Measurements from ENCODE around the gene GREB1. TPM values are rescaled to one million over a fixed set of nuclear protein-coding genes. Genes with fewer than 3 reads are reported as not detected.

GREB1 gene
- total RNA-seq, 4 donors from 2014 or later = 3.4 to 8.4 (median 4.7) TPM

DNA sequence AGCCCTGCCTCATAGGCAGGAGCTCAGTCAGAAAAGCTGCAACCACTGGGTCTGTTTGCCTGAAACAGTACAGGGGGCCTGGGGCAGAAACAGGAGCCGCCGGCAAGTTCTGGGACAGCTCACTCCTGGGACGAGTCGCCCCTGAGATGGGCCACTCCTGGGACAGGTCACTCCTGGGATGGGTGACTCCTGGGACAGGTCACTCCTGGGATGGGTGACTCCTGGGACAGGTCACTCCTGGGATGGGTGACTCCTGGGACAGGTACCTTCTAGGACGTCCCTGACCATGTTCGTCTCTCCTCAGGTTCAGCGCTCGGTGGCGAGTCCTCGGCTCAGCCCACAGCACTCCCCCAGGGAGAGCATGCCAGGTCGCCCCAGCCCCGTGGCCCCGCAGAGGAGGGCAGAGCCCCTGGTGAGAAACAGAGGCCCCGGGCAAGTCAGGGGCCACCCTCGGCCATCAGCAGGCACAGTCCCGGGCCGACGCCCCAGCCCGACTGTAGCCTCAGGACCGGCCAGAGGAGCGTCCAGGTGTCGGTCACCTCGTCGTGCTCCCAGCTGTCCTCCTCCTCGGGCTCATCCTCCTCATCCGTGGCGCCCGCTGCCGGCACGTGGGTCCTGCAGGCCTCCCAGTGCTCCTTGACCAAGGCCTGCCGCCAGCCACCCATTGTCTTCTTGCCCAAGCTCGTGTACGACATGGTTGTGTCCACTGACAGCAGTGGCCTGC is 84.3 kb downstream of the GREB1 start:
- no peak for TF ChIP-seq CTCF (IDR thresholded peaks at IDR 0.05; ENCODE audit: low read depth)

DNA sequence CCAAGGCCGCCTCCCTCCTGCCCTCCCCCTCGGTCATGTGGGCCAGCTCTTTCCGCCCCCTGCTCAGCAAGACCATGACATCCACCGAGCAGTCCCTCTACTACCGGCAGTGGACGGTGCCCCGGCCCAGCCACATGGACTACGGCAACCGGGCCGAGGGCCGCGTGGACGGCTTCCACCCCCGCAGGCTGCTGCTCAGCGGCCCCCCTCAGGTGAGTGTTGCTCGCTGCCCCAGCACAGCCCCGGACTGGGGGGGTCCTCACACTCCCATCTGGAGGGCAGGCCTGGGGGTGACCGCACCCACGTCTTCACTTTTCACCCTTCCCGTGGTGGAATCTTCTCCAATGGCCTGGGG is 84.8 kb downstream of the GREB1 start:
- TF ChIP-seq CTCF (IDR thresholded peaks at IDR 0.05; ENCODE audit: low read depth) = no peak

DNA sequence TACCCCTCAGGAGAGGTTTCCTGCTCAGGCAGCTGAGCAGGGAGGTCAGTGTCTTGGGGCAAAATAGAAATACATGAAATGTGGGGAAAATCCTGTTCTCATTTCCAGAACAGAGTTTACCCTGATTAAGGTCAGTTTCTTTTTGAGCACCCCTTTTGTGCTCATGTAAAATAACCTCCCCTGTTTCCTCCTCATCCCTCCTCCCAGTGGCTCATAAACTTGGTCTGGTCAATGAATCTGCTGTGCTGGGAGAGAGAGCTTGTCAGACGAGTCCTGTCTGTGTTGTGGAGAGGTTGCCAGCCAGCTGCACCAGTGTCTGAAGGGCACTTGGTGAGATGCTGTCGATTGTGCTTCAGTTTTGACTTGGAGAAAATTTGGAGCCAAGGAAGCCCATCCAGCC is 87.6 kb downstream of the GREB1 start:
- TF ChIP-seq CTCF (IDR thresholded peaks at IDR 0.05; ENCODE audit: low read depth) = no peak

- no peak for TF ChIP-seq CTCF (IDR thresholded peaks at IDR 0.05; ENCODE audit: low read depth)
Measured at GRCh38 chr2:11622611-11623010, 88.8 kb downstream of the GREB1 start.

DNA sequence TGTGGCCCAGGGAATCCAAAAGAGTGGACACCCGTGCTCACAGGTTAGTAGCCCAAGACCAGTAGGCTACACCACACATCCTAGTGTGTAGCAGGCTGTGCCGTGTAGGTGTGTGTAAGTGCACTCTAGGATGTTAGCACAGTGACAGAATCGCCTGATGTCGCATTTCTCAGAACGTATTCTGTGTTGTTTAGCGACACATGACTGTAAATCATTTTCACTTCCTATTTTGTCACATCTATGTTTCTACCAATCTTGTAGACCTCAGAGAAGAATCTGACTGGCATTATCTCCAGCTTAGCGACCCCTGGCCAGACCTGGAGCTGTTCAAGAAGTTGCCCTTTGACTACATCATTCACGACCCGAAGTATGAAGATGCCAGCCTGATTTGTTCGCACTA is 91.0 kb downstream of the GREB1 start:
- no peak for TF ChIP-seq CTCF (IDR thresholded peaks at IDR 0.05; ENCODE audit: low read depth)

DNA sequence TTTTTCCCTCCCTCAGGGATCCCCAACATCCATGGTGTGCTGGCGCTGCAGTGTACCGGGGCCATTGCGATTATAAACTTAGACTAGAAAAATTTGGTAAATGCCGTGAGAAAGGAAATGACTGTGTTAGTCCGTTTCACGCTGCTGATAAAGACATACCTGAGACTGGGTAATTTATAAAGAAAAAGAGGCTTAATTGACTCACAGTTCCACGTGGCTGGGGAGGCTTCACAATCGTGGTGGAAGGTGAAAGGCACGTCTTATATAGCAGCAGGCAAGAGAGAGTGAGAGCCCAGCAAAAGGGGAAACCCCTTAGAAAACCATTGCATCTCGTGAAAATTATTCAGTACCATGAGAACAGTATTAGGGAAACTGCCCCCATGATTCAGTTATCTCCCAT is 91.8 kb downstream of the GREB1 start:
- TF ChIP-seq CTCF (IDR thresholded peaks at IDR 0.05; ENCODE audit: low read depth) = no peak

- no peak for TF ChIP-seq CTCF (IDR thresholded peaks at IDR 0.05; ENCODE audit: low read depth)
Measured at GRCh38 chr2:11628675-11629074, 94.8 kb downstream of the GREB1 start.
